GM18517 (cell line): ENCODE data around the gene S100A6.
"Not testable (repeated sequence)": the region's sequence is repeated elsewhere in the genome, so short reads cannot be mapped to it uniquely, and the experiment has no call there.

Experiments
- ATAC-seq: cut with Tn5 transposase; IDR thresholded peaks from one replicate; pipeline ENCODE4 v1.9.1; 2021; ENCODE audit warnings: mild to moderate bottlenecking, moderate library complexity; ENCODE audit not compliant: unreplicated experiment

The S100A6 gene

GRCh38 chr1:153532769-153533599 lies 2.8 kb downstream of the S100A6 start:
- ATAC-seq = no peak

GRCh38 chr1:153532181-153532580 lies 3.6 kb downstream of the S100A6 start:
- ATAC-seq = no peak

- no peak for ATAC-seq
Observed at GRCh38 chr1:153531638-153532037, 4.2 kb downstream of the S100A6 start.

GRCh38 chr1:153527683-153528040 lies 8.1 kb downstream of the S100A6 start:
- no peak for ATAC-seq

GRCh38 chr1:153527023-153527682 lies 8.6 kb downstream of the S100A6 start:
- ATAC-seq = no peak

GRCh38 chr1:153526132-153526543 lies 9.7 kb downstream of the S100A6 start:
- ATAC-seq = no peak

- no peak for ATAC-seq
Observed at GRCh38 chr1:153525088-153525728, 10.6 kb downstream of the S100A6 start.

- not testable (repeated sequence) for ATAC-seq
Observed at GRCh38 chr1:153522353-153523048, 13.3 kb downstream of the S100A6 start.

GRCh38 chr1:153521808-153522207 lies 14.0 kb downstream of the S100A6 start:
- not testable (repeated sequence) for ATAC-seq

GRCh38 chr1:153520818-153521476 lies 14.8 kb downstream of the S100A6 start:
- no peak for ATAC-seq

- not testable (repeated sequence) for ATAC-seq
Observed at GRCh38 chr1:153520137-153520691, 15.6 kb downstream of the S100A6 start.

- no peak for ATAC-seq
Observed at GRCh38 chr1:153519242-153519641, 16.5 kb downstream of the S100A6 start.

GRCh38 chr1:153515504-153516394 lies 20.0 kb downstream of the S100A6 start:
- no peak for ATAC-seq

- no peak for ATAC-seq
Observed at GRCh38 chr1:153513666-153514065, 22.1 kb downstream of the S100A6 start.

- ATAC-seq = no peak
Observed at GRCh38 chr1:153513023-153513422, 22.8 kb downstream of the S100A6 start.

- ATAC-seq = no peak
Observed at GRCh38 chr1:153510984-153511410, 24.8 kb downstream of the S100A6 start.

- ATAC-seq = no peak
Observed at GRCh38 chr1:153509729-153510354, 25.9 kb downstream of the S100A6 start.

GRCh38 chr1:153509036-153509435 lies 26.8 kb downstream of the S100A6 start:
- ATAC-seq = no peak
